Erythroblast (primary cell): ENCODE measurements around the gene POLN.

Source experiments
- GATA1 ChIP-seq: IDR thresholded peaks from 2 replicates; pipeline ENCODE4 v1.6.1; 2011; ENCODE audit warnings: low read depth, mild to moderate bottlenecking, control low read depth, low read length, moderate library complexity
- POLR2A ChIP-seq: IDR thresholded peaks from 2 replicates; pipeline ENCODE4 v1.6.1; 2011; ENCODE audit warnings: mild to moderate bottlenecking, low read length

GRCh38 chr4:2243681-2244380, 1.9 kb upstream of the POLN start:
- no peak for TF ChIP-seq POLR2A
- TF ChIP-seq GATA1, result no peak
